Endothelial cell of umbilical vein (primary cell): Measurements from ENCODE around the gene LANCL3. TPM values are rescaled to one million over a fixed set of nuclear protein-coding genes. Genes with fewer than 3 reads are reported as not detected.

Source experiments
- BruUV-seq: library from RNA; stranded (reverse); fragments of 400-500 nt; replicated peaks from 2 replicates; lab custom pipeline; 2021; lab: Mats Ljungman, UMichigan
- CTCF ChIA-PET: fragments of 300-600, 350-600 bp; sonication (Branson Sonifier 250); formaldehyde crosslinking; loops from one replicate; lab custom pipeline; 2021; ENCODE audit warnings: antibody characterized with exemption, inconsistent platforms; lab: Charles Lee
- POLR2A ChIA-PET: fragments of 300-600, 350-600 bp; sonication (Branson Sonifier 250); formaldehyde crosslinking; loops from one replicate; lab custom pipeline; 2021; ENCODE audit warnings: antibody characterized with exemption, inconsistent platforms; lab: Charles Lee
- DNase-seq: peaks from one replicate; pipeline ENCODE4 v3.0.0-alpha.2; 2011; ENCODE audit warnings: low read depth, low spot score
- FAIRE-seq: peaks from 2 replicates; lab custom pipeline; 2011; peaks lifted over from hg19 to GRCh38; lab: Jason Lieb, UNC
- H2AFZ ChIP-seq: 2 replicates; pipeline ENCODE4 v1.6.0; 2012; ENCODE audit warnings: low read depth, low read length, control low read depth, inconsistent platforms
- H3K27ac ChIP-seq: 2 replicates; pipeline ENCODE4 v1.5.1; 2011; ENCODE audit warnings: low read depth, mild to moderate bottlenecking, control low read depth, low read length, moderate library complexity; ENCODE audit not compliant: insufficient read depth
- H3K27me3 ChIP-seq, 2 experiments: 2 replicates each; pipeline versions ENCODE4 v1.6.0 to v1.6.1; 2011; ENCODE audit warnings: low read length in 2 of 2, mixed read lengths in 1 of 2; ENCODE audit not compliant: control insufficient read depth in 2 of 2, insufficient read depth in 2 of 2
- H3K36me3 ChIP-seq, 2 experiments: 2 replicates in 1 of 2; 3 replicates in 1 of 2; pipeline ENCODE4 v1.5.1; 2011; ENCODE audit warnings: low read length in 2 of 2, mild to moderate bottlenecking in 1 of 2, moderate library complexity in 1 of 2; ENCODE audit not compliant: control insufficient read depth in 2 of 2, insufficient read depth in 2 of 2; ENCODE audit errors: extremely low read depth in 1 of 2
- H3K4me1 ChIP-seq: 3 replicates; pipeline ENCODE4 v1.5.1; 2011; ENCODE audit warnings: mild to moderate bottlenecking, low read length; ENCODE audit not compliant: control insufficient read depth, insufficient read depth; ENCODE audit errors: extremely low read depth
- H3K4me2 ChIP-seq: 2 replicates; pipeline ENCODE4 v1.6.1; 2011; ENCODE audit warnings: low read length, control low read depth, mixed read lengths; ENCODE audit not compliant: insufficient read depth
- H3K4me3 ChIP-seq, 3 experiments: fragments of 200-600 bp in 1 of 3; sonication (generic), shearing (Covaris generic) in 1 of 3; replicated peaks in 1 of 3; 2 replicates each; pipeline ENCODE4 v1.5.1; 2011 to 2016; ENCODE audit warnings: control low read depth in 3 of 3, low read length in 3 of 3, mild to moderate bottlenecking in 2 of 3, inconsistent platforms in 1 of 3, low read depth in 1 of 3, moderate library complexity in 1 of 3; ENCODE audit not compliant: insufficient read depth in 1 of 3
- H3K79me2 ChIP-seq: 2 replicates; pipeline ENCODE4 v1.6.0; 2012; ENCODE audit warnings: low read length, inconsistent platforms; ENCODE audit not compliant: control insufficient read depth, insufficient read depth
- H3K9ac ChIP-seq: replicated peaks from 2 replicates; pipeline ENCODE3; 2011; ENCODE audit warnings: low read length, control low read depth; ENCODE audit not compliant: insufficient read depth; ENCODE audit errors: extremely low read depth
- H3K9me1 ChIP-seq: replicated peaks from 3 replicates; pipeline ENCODE4 v1.6.0; 2011; ENCODE audit warnings: mild to moderate bottlenecking, low read length; ENCODE audit not compliant: control insufficient read depth, insufficient read depth; ENCODE audit errors: extremely low read depth
- H3K9me3 ChIP-seq: replicated peaks from 2 replicates; pipeline ENCODE4 v1.5.1; 2012; ENCODE audit warnings: low read length, inconsistent platforms; ENCODE audit not compliant: control insufficient read depth, insufficient read depth
- H4K20me1 ChIP-seq: replicated peaks from 2 replicates; pipeline ENCODE3; 2011; ENCODE audit warnings: mild to moderate bottlenecking, low read length; ENCODE audit not compliant: control insufficient read depth, insufficient read depth; ENCODE audit errors: extremely low read depth
- EZH2 ChIP-seq: IDR thresholded peaks from 2 replicates; pipeline ENCODE4 v1.6.1; 2012; ENCODE audit warnings: borderline replicate concordance, low read depth, mild to moderate bottlenecking, moderate library complexity, low read length, inconsistent platforms; ENCODE audit not compliant: severe bottlenecking
- FOS ChIP-seq: IDR thresholded peaks from 2 replicates; pipeline ENCODE4 v1.6.1; 2011; ENCODE audit warnings: mild to moderate bottlenecking, low read length, moderate library complexity, borderline replicate concordance; ENCODE audit not compliant: insufficient read depth
- GATA2 ChIP-seq: IDR thresholded peaks from 2 replicates; pipeline ENCODE4 v1.7.0; 2011; ENCODE audit warnings: low read depth, mild to moderate bottlenecking, moderate library complexity, mixed read lengths, low read length; ENCODE audit not compliant: insufficient read length, insufficient read depth
- JUN ChIP-seq: IDR thresholded peaks from 2 replicates; pipeline ENCODE4 v1.6.1; 2011; ENCODE audit warnings: borderline replicate concordance, low read depth; ENCODE audit not compliant: insufficient read length, insufficient read depth
- MYC ChIP-seq: IDR thresholded peaks from one replicate; pipeline ENCODE4 v1.6.1; 2011; ENCODE audit warnings: mild to moderate bottlenecking, low read depth, low read length
- POLR2A ChIP-seq: IDR thresholded peaks from 2 replicates; pipeline ENCODE4 v1.6.1; 2012; ENCODE audit warnings: low read depth, mild to moderate bottlenecking, control low read depth, low read length
- POLR2AphosphoS5 ChIP-seq: IDR thresholded peaks from 2 replicates; pipeline ENCODE4 v1.6.1; 2012; ENCODE audit warnings: low read depth, mild to moderate bottlenecking, control low read depth, low read length, moderate library complexity; ENCODE audit not compliant: insufficient read depth
- dilution Hi-C: fragments of 300-500 bp; cut with MboI; formaldehyde crosslinking; loops from one replicate; pipeline ENCODE4 v1.15.0; 2019; ENCODE audit warnings: low sequenced_read_pairs; ENCODE audit not compliant: extremely low pct_ligation_motif_present
- intact Hi-C: fragments of 100-400 bp; cut with micrococcal nuclease; formaldehyde crosslinking; loops from one replicate; pipeline ENCODE4 v1.10.0; 2022
- polyA plus RNA-seq, 4 experiments: library from polyadenylated mRNA; depleted of rRNA in 3 of 4; stranded (reverse) in 3 of 4; unstranded in 1 of 4; fragments of >200 nt; gene quantifications; 2 replicates each; pipeline versions ENCODE4 v1.2.1 to v1.2.3, GENCODE V29; 2011 to 2012; ENCODE audit warnings: missing spikeins in 1 of 4
- total RNA-seq: library from RNA; stranded (reverse); gene quantifications from 2 replicates; pipeline ENCODE4 v1.2.3, GENCODE V29; 2021
- TF ChIP-seq, protein P1 (sequence below): IDR thresholded peaks from 2 replicates; pipeline ENCODE4 v1.6.1; 2011; ENCODE audit not compliant: insufficient read depth, insufficient read length
- TF ChIP-seq, protein P2 (sequence below), 2 donors: IDR thresholded peaks; 1 replicate in 1 of 2; 2 replicates in 1 of 2; pipeline ENCODE4 v1.5.1; 2011; ENCODE audit warnings: low read length in 2 of 2, mild to moderate bottlenecking in 2 of 2, moderate library complexity in 2 of 2, control low read depth in 1 of 2, inconsistent platforms in 1 of 2, low read depth in 1 of 2; ENCODE audit not compliant: insufficient read depth in 1 of 2; ENCODE audit errors: extremely low read depth in 1 of 2

Gene LANCL3
- total and polyA plus RNA-seq, 2 donors (not counting 3 experiments of a cell fraction or from before 2014, with no cell fraction given), result 0.12 to 1.5 TPM

DNA sequence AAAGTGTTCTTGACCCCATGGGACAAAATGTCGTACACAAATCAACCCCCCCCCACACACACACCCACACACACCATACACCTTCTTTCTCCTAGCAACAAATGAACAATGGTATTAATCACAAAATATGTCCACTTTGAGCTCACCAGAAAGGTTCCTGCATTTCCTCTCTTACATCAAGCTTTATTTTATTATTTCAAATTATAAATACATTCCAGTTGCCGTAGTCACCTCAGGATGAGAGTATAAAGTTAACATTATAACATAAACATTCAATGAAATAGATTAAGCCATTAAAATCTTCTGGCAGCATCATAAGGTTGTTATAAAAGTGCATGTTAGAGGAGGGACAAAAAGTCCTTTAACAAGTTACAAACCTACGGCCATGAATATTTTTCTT, 121.5 kb downstream of the LANCL3 start:
- Histone ChIP-seq H3K27me3 (no peaks in the 10 kb centered on the region), H3K79me2 (no peaks in the 10 kb centered on the region), H3K9me3 (no peaks in the 10 kb centered on the region), H3K4me3 (no peak overlapping the region), H3K4me2 (no peak overlapping the region), H3K9ac (no peak overlapping the region), H3K4me1 (no peaks in the 10 kb centered on the region), H3K27ac (no peak overlapping the region), H3K9me1 (no peaks in the 10 kb centered on the region), H4K20me1 (no peaks in the 10 kb centered on the region), H3K36me3 (no peaks in the 10 kb centered on the region), H2AFZ (no peak overlapping the region)
- no TSS peak for BruUV-seq
- FAIRE-seq, result no peak
- POLR2A ChIA-PET, result no interaction called here
- dilution Hi-C loops (no loop called here), intact Hi-C loops (no loop called here)
- no peak for TF ChIP-seq GATA2
- no peak for TF ChIP-seq MYC
- TF ChIP-seq, protein P1, sequence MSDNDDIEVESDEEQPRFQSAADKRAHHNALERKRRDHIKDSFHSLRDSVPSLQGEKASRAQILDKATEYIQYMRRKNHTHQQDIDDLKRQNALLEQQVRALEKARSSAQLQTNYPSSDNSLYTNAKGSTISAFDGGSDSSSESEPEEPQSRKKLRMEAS, result no peak
- no peak for TF ChIP-seq FOS
- no peak for TF ChIP-seq EZH2
- no peak for TF ChIP-seq JUN
- TF ChIP-seq, protein P2, sequence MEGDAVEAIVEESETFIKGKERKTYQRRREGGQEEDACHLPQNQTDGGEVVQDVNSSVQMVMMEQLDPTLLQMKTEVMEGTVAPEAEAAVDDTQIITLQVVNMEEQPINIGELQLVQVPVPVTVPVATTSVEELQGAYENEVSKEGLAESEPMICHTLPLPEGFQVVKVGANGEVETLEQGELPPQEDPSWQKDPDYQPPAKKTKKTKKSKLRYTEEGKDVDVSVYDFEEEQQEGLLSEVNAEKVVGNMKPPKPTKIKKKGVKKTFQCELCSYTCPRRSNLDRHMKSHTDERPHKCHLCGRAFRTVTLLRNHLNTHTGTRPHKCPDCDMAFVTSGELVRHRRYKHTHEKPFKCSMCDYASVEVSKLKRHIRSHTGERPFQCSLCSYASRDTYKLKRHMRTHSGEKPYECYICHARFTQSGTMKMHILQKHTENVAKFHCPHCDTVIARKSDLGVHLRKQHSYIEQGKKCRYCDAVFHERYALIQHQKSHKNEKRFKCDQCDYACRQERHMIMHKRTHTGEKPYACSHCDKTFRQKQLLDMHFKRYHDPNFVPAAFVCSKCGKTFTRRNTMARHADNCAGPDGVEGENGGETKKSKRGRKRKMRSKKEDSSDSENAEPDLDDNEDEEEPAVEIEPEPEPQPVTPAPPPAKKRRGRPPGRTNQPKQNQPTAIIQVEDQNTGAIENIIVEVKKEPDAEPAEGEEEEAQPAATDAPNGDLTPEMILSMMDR (IDR thresholded peaks at IDR 0.05; ENCODE audit: extremely low read depth in 1 of 2, insufficient read depth in 1 of 2, low read depth in 1 of 2, low read length in 2 of 2), result no peak
- no peak for TF ChIP-seq POLR2AphosphoS5
- TF ChIP-seq POLR2A, result no peak
- CTCF ChIA-PET, result no interaction called here
- DNase-seq, result no peak
